Breast epithelium (tissue), 3 donors: Measurements from ENCODE around the gene SPDYE4.

Experiments
- POLR2A ChIP-seq: fragments of 450-650 bp; IDR thresholded peaks from one replicate; pipeline ENCODE4 v1.6.1; 2016; ENCODE audit warnings: antibody characterized with exemption, mild to moderate bottlenecking, moderate library complexity
- POLR2AphosphoS5 ChIP-seq, 3 donors: sonication (generic); formaldehyde crosslinking; IDR thresholded peaks; one replicate each; pipeline ENCODE4 v1.6.1; 2017; ENCODE audit warnings: antibody characterized with exemption in 3 of 3
- TF ChIP-seq, protein P1 (sequence below), 3 donors: fragments of 450-650 bp; IDR thresholded peaks; one replicate each; pipeline ENCODE4 v1.5.1; 2016 to 2017; ENCODE audit warnings: antibody characterized with exemption in 3 of 3, mild to moderate bottlenecking in 3 of 3, moderate library complexity in 3 of 3

DNA sequence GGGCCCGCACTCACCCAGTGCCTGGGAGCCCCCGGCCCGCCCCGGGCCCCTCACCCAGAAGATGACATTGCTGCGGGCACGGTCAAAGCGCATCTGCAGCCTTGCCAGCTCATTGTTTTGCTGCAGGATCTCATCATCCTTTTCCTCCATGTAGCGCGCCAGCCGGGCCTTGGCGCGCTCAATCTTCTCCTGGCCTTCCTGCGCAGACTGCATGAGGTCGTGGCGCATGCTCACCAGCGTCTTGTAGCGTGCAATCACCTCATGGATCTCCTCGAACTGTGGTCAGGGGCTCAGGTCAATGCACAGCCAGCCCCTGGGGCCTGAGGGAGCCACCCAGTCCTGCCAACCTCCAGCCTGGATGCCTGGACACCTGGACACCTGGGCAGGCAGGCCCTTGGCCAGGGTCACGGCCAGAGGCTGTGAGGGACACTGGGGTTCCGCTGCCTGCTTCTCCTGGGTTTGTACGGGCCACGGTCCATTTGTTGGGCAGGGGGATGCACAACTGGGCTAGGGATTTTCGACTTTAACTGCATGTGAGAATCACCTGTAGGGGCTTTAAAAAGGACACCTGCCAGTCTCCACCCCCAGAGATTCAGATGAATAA lies 22.9 kb downstream of the SPDYE4 start:
- TF ChIP-seq, protein P1, sequence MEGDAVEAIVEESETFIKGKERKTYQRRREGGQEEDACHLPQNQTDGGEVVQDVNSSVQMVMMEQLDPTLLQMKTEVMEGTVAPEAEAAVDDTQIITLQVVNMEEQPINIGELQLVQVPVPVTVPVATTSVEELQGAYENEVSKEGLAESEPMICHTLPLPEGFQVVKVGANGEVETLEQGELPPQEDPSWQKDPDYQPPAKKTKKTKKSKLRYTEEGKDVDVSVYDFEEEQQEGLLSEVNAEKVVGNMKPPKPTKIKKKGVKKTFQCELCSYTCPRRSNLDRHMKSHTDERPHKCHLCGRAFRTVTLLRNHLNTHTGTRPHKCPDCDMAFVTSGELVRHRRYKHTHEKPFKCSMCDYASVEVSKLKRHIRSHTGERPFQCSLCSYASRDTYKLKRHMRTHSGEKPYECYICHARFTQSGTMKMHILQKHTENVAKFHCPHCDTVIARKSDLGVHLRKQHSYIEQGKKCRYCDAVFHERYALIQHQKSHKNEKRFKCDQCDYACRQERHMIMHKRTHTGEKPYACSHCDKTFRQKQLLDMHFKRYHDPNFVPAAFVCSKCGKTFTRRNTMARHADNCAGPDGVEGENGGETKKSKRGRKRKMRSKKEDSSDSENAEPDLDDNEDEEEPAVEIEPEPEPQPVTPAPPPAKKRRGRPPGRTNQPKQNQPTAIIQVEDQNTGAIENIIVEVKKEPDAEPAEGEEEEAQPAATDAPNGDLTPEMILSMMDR (IDR thresholded peaks at IDR 0.05): no peak
- TF ChIP-seq POLR2A (no peak), POLR2AphosphoS5 (IDR thresholded peaks at IDR 0.05) (no peak)
